AG10803 (cell line): ENCODE measurements around the gene ATP6V1G1.
"Not testable (repeated sequence)": the region's sequence is repeated elsewhere in the genome, so short reads cannot be mapped to it uniquely, and the experiment has no call there.

Experiments
- DNase-seq: peaks from one replicate; pipeline ENCODE4 v3.0.0; 2010; ENCODE audit warnings: low read depth
- H3K4me3 ChIP-seq: 2 replicates; pipeline ENCODE4 v1.5.1; 2011; ENCODE audit warnings: mild to moderate bottlenecking, low read length, control low read depth
- TF ChIP-seq, protein P1 (sequence below): conservative IDR thresholded peaks from 2 replicates; pipeline ENCODE4 v1.5.1; 2011; ENCODE audit warnings: mild to moderate bottlenecking, low read length, control low read depth, inconsistent platforms

Gene ATP6V1G1

GRCh38 chr9:114560956-114561355 is 26.6 kb upstream of the ATP6V1G1 start:
- H3K4me3 ChIP-seq: no peak overlapping the region
- TF ChIP-seq, protein P1, sequence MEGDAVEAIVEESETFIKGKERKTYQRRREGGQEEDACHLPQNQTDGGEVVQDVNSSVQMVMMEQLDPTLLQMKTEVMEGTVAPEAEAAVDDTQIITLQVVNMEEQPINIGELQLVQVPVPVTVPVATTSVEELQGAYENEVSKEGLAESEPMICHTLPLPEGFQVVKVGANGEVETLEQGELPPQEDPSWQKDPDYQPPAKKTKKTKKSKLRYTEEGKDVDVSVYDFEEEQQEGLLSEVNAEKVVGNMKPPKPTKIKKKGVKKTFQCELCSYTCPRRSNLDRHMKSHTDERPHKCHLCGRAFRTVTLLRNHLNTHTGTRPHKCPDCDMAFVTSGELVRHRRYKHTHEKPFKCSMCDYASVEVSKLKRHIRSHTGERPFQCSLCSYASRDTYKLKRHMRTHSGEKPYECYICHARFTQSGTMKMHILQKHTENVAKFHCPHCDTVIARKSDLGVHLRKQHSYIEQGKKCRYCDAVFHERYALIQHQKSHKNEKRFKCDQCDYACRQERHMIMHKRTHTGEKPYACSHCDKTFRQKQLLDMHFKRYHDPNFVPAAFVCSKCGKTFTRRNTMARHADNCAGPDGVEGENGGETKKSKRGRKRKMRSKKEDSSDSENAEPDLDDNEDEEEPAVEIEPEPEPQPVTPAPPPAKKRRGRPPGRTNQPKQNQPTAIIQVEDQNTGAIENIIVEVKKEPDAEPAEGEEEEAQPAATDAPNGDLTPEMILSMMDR: no peak
- DNase-seq: peak; percentile 49

DNA sequence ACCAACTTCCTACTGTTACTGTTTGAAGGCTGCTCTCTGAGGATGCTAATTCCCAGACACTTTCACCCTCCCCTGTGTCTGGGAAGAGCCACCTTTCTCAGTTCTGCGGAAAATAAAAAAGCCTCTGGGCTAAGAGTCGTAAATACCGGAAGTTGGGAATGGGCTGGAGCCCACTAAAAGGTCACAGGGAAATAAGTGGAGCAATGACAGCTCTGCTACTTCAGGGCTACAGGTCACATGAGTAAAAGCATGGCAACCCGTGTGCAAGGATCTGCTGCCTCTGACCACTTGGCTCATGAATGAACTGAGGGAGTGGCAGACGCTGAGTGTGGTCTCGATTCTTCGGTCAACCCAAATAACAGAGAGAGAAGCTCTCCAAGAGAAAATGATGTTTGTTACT is 25.8 kb upstream of the ATP6V1G1 start:
- H3K4me3 ChIP-seq: no peak overlapping the region
- TF ChIP-seq, protein P1: no peak
- DNase-seq: no peak

DNA sequence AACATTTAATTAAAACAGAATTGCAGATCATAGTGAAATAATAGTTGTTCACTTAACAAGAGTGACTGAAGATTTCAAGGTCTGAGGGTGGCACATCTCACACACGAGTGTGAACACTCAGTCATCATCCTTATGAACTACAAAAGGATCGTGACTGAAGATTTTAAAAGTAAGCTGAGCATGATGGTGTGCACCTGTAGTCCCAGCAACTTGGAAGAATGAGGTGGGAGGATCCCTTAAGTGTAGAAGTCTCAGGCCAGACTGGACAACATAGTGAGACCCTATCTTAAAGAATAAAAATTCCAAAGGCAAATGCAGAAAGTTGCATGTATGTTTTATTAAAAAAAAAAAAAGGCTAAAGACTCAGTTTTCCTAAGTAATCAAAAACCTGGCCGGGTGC is 22.4 kb upstream of the ATP6V1G1 start:
- DNase-seq: no peak
- TF ChIP-seq, protein P1: no peak
- H3K4me3 ChIP-seq: no peak overlapping the region

GRCh38 chr9:114570742-114571141 is 16.8 kb upstream of the ATP6V1G1 start:
- no peak overlapping the region for H3K4me3 ChIP-seq
- TF ChIP-seq, protein P1: no peak
- no peak for DNase-seq

DNA sequence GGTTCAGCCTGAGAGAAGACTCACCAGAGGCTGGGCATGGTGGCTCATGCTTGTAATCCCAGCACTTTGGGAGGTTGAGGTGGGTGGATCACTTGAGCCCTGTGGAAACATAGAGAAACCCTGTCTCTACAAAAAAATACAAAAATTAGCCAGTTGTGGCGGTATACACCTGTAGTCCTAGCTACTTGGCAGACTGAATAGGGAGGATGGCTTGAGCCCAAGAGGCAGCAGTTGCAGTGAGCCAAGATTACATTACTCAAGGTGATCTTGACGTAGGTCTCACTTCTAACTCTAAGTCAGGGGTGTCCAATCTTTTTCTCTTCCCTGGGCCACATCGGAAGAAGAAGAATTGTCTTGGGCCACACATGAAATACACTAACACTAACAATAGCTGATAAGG is 16.2 kb upstream of the ATP6V1G1 start:
- DNase-seq: no peak
- TF ChIP-seq, protein P1: no peak
- H3K4me3 ChIP-seq: no peak overlapping the region

- no peak overlapping the region for H3K4me3 ChIP-seq
- TF ChIP-seq, protein P1: no peak
- DNase-seq: no peak
Observed at GRCh38 chr9:114572199-114572598, 15.4 kb upstream of the ATP6V1G1 start.

DNA sequence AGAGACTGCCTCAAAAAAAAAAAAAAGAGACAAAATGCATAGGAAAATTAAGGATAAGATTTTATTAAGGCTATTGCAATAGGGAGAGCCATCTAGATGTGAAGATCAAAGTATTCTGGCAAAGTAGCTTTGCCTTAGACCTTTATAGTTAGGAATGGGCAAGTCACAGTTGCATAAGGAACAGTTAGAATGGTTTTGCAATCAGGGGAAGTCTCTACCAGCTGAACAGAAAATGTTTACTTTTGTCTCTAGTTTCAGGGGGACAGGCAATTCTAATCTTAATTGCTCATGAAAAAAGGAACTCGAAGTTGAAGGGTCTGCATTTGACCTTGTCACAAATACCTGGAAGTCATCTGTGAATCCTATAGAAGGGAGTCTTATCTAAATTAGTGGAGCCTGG is 13.1 kb upstream of the ATP6V1G1 start:
- TF ChIP-seq, protein P1: no peak
- no peak overlapping the region for H3K4me3 ChIP-seq
- DNase-seq: no peak

DNA sequence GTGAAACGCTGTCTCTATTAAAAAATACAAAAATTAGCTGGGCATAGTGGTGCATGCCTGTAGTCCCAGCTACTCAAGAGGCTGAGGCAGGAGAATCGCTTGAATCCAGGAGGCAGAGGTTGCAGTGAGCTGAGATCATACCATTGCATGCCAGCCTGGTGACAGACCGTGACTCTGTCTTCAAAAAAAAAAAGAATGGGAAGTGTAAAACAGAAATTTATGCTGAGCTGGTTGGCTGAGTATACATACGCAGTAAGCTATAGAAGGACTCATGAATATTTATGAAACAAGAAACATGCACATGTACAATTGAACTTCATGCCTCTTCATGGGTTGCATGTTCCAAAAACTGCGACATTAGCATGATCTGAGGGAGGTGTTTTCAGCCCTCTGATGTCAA is 10.8 kb upstream of the ATP6V1G1 start:
- not testable (repeated sequence) for DNase-seq, H3K4me3 ChIP-seq

DNA sequence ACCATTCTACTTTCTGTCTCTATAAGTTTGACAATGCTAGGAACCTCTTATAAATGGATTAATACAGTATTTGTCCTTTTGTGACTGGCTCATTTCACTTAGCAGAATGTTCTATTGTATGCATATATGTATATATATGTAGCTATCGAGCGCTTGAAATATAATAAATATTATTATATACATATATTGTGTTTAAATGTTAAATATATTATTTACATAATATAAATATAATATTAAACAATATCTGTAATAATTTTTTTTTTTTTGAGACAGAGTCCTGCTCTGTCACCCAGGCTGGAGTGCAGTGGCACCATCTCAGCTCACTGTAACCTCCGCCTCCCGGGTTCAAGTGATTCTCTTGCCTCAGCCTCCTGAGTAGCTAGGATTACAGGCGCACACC is 9.4 kb upstream of the ATP6V1G1 start:
- not testable (repeated sequence) for DNase-seq, H3K4me3 ChIP-seq
